SK-N-SH (cell line): Measurements from ENCODE around the gene TTC28. TPM values are rescaled to one million over a fixed set of nuclear protein-coding genes. Genes with fewer than 3 reads are reported as not detected.

Source experiments
- CTCF ChIA-PET: fragments of 300-600, 350-600 bp; formaldehyde crosslinking; extraction: SDS; loops from one replicate; lab custom pipeline; 2021; lab: Yijun Ruan, JAX
- POLR2A ChIA-PET: fragments of 350-600 bp; sonication (Branson Sonifier 250); formaldehyde crosslinking; extraction: SDS; loops from one replicate; lab custom pipeline; 2020; ENCODE audit warnings: antibody characterized with exemption, inconsistent platforms; lab: Yijun Ruan, JAX
- DNase-seq: peaks from one replicate; pipeline ENCODE4 v3.0.0; 2012
- H2AFZ ChIP-seq: fragments of 200-600 bp; sonication (generic); 2 replicates; pipeline ENCODE4 v1.8.1; 2016; ENCODE audit warnings: antibody characterized with exemption, mild to moderate bottlenecking, low read depth
- H3F3A ChIP-seq: fragments of 200-600 bp; sonication (generic); replicated peaks from 2 replicates; pipeline ENCODE3; 2016; ENCODE audit warnings: antibody characterized with exemption, mild to moderate bottlenecking; ENCODE audit not compliant: insufficient read depth
- H3K27ac ChIP-seq, 2 experiments: fragments of 200-500 bp in 1 of 2; fragments of 200-600 bp in 1 of 2; sonication (Bioruptor generic) in 1 of 2; sonication (generic), shearing (Covaris generic) in 1 of 2; 2 replicates each; pipeline versions ENCODE4 v1.5.1 to v1.6.1; 2014 to 2016; ENCODE audit warnings: low read depth in 2 of 2, inconsistent platforms in 1 of 2, low read length in 1 of 2, mild to moderate bottlenecking in 1 of 2, mixed read lengths in 1 of 2
- H3K27me3 ChIP-seq: fragments of 200-600 bp; sonication (generic), shearing (Covaris generic); 2 replicates; pipeline ENCODE4 v1.6.1; 2016; ENCODE audit warnings: mixed run types; ENCODE audit not compliant: insufficient read depth
- H3K36me3 ChIP-seq, 2 experiments: fragments of 200-500 bp in 1 of 2; fragments of 200-600 bp in 1 of 2; sonication (Bioruptor generic) in 1 of 2; sonication (generic) in 1 of 2; replicated peaks in 1 of 2; 2 replicates each; pipeline versions ENCODE3 to v1.5.1; 2014 to 2016; ENCODE audit warnings: low read length in 1 of 2, mild to moderate bottlenecking in 1 of 2; ENCODE audit not compliant: insufficient read depth in 2 of 2, control insufficient read depth in 1 of 2
- H3K4me1 ChIP-seq, 2 experiments: fragments of 200-500 bp in 1 of 2; fragments of 200-600 bp in 1 of 2; sonication (Bioruptor generic) in 1 of 2; sonication (generic), shearing (Covaris generic) in 1 of 2; 2 replicates each; pipeline versions ENCODE4 v1.5.1 to v1.6.1; 2014 to 2016; ENCODE audit warnings: low read depth in 1 of 2, low read length in 1 of 2, mixed run types in 1 of 2; ENCODE audit not compliant: insufficient read depth in 2 of 2, control insufficient read depth in 1 of 2
- H3K4me2 ChIP-seq: fragments of 200-600 bp; sonication (generic), shearing (Covaris generic); 2 replicates; pipeline ENCODE4 v1.6.1; 2017; ENCODE audit warnings: mixed run types
- H3K4me3 ChIP-seq, 2 experiments: fragments of 200-500 bp in 1 of 2; fragments of 200-600 bp in 1 of 2; sonication (Bioruptor generic) in 1 of 2; sonication (generic), shearing (Covaris generic) in 1 of 2; 2 replicates each; pipeline versions ENCODE4 v1.5.1 to v1.8.1; 2014 to 2016; ENCODE audit warnings: low read depth in 2 of 2, inconsistent platforms in 1 of 2, low read length in 1 of 2, mild to moderate bottlenecking in 1 of 2, mixed read lengths in 1 of 2, moderate library complexity in 1 of 2
- H3K79me2 ChIP-seq: fragments of 200-600 bp; sonication (generic); 2 replicates; pipeline ENCODE4 v1.8.1; 2017; ENCODE audit warnings: mild to moderate bottlenecking; ENCODE audit not compliant: insufficient read depth
- H3K9ac ChIP-seq: fragments of 200-600 bp; sonication (generic); 2 replicates; pipeline ENCODE4 v1.6.1; 2017; ENCODE audit warnings: mixed run types
- H3K9me2 ChIP-seq: fragments of 200-600 bp; sonication (generic); 2 replicates; pipeline ENCODE4 v1.6.1; 2017; ENCODE audit warnings: mixed run types
- H3K9me3 ChIP-seq: fragments of 200-600 bp; sonication (generic); 2 replicates; pipeline ENCODE4 v1.6.1; 2017; ENCODE audit warnings: mixed run types, mild to moderate bottlenecking, moderate library complexity
- H4K20me1 ChIP-seq: fragments of 200-600 bp; sonication (generic); 2 replicates; pipeline ENCODE4 v1.6.1; 2017; ENCODE audit warnings: mild to moderate bottlenecking, mixed run types; ENCODE audit not compliant: insufficient read depth
- IRF3 ChIP-seq: fragments of 150-350 bp; IDR thresholded peaks from 2 replicates; pipeline ENCODE4 v1.6.1; 2016; ENCODE audit warnings: mild to moderate bottlenecking, low read depth, low read length
- REST ChIP-seq: IDR thresholded peaks from 2 replicates; pipeline ENCODE4 v1.6.1; 2012; ENCODE audit warnings: mild to moderate bottlenecking, low read depth, low read length, moderate library complexity
- USF2 ChIP-seq: fragments of 150-350 bp; IDR thresholded peaks from 2 replicates; pipeline ENCODE4 v1.6.1; 2017; ENCODE audit warnings: antibody characterized with exemption, low read length, low read depth, borderline replicate concordance
- ZBTB33 ChIP-seq: IDR thresholded peaks from 2 replicates; pipeline ENCODE4 v1.4.0; 2012; ENCODE audit warnings: low read depth, borderline replicate concordance
- WGBS: methylation state at CpG from one replicate; pipeline ENCODE4 v1.1.6; 2017; ENCODE audit warnings: low lambda C conversion rate; 5-methylcytosine and 5-hydroxymethylcytosine counted together
- polyA plus RNA-seq, 3 experiments: library from polyadenylated mRNA; depleted of rRNA; stranded (reverse); fragments of >200 nt; gene quantifications; 2 replicates each; pipeline ENCODE4 v1.2.3, GENCODE V29; 2012

Gene TTC28
- polyA plus RNA-seq, 1 of the 3 experiments (the other 2 are of a cell fraction) = 5.9 TPM

GRCh38 chr22:28505416-28506149 lies 174.1 kb downstream of the TTC28 start (continued):
- TF ChIP-seq REST (no peak), USF2 (no peak)

- H2AFZ ChIP-seq = no peak overlapping the region
- H3F3A ChIP-seq = no peaks in the 10 kb centered on the region
- no peaks in the 10 kb centered on the region for H3K4me1 ChIP-seq
- ChIA-PET CTCF (interaction anchor here (0.5 to 1.6 kb wide), 6 partner anchors 8 to 481 kb away, joined by 3 to 4 read pairs (median 3); no protein-coding TSS in a partner anchor), POLR2A (no interaction called here)
- H3K9ac ChIP-seq = no peak overlapping the region
- no peaks in the 10 kb centered on the region for H3K36me3 ChIP-seq
- no peak for DNase-seq
- 100% methylated on average over 1 of the region's 1 CpG for WGBS
- TF ChIP-seq IRF3 = no peak
- no peak for TF ChIP-seq ZBTB33
- no peak for TF ChIP-seq REST
- no peaks in the 10 kb centered on the region for H3K27me3 ChIP-seq
- no peak overlapping the region for H3K27ac ChIP-seq
- H3K4me3 ChIP-seq = no peak overlapping the region
- no peaks in the 10 kb centered on the region for H4K20me1 ChIP-seq
- no peaks in the 10 kb centered on the region for H3K9me3 ChIP-seq
- H3K4me2 ChIP-seq = no peak overlapping the region
- no peaks in the 10 kb centered on the region for H3K79me2 ChIP-seq
- no peaks in the 10 kb centered on the region for H3K9me2 ChIP-seq
Observed at GRCh38 chr22:28500006-28500405, 179.6 kb downstream of the TTC28 start.
